ENCODE data around the gene WDR77. TPM values are rescaled to one million over a fixed set of nuclear protein-coding genes. Genes with fewer than 3 reads are reported as not detected.

The WDR77 gene
- total RNA-seq, 1 donor from 2014 or later: 54.6 TPM

DNA sequence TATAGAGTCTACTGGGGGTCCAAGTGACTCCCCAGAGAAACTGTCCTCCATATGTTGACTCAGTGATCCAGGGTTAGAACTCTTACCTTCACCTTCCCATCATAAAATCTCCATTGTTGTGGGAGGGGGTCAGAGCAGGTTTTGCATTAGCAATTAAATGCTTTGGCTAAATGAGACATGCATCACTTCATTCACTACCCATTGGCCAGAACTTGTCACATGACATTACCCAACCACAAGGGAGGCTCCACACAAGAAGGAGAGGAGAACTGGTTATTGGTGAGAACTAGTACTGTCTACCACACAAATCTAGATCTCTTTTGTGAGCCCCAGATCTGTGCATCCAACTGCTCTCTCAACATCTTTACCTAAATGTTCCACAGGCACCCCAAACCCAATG is 20.5 kb upstream of the WDR77 start:
- DNase-seq (ENCODE audit: low spot score): no peak

- no peak for DNase-seq (ENCODE audit: low spot score)
Observed at GRCh38 chr1:111468717-111469100, 19.7 kb upstream of the WDR77 start.

- no peak for DNase-seq (ENCODE audit: low spot score)
Observed at GRCh38 chr1:111467865-111468716, 19.0 kb upstream of the WDR77 start.

- DNase-seq (ENCODE audit: low spot score): no peak
Observed at GRCh38 chr1:111466480-111466879, 17.4 kb upstream of the WDR77 start.

GRCh38 chr1:111465754-111466153 is 16.7 kb upstream of the WDR77 start:
- DNase-seq (ENCODE audit: low spot score): no peak

GRCh38 chr1:111463029-111463683 is 14.1 kb upstream of the WDR77 start:
- no peak for DNase-seq (ENCODE audit: low spot score)

- DNase-seq (ENCODE audit: low spot score): no peak
Observed at GRCh38 chr1:111462370-111463028, 13.4 kb upstream of the WDR77 start.

GRCh38 chr1:111461765-111462164 is 12.7 kb upstream of the WDR77 start:
- DNase-seq (ENCODE audit: low spot score): no peak

DNA sequence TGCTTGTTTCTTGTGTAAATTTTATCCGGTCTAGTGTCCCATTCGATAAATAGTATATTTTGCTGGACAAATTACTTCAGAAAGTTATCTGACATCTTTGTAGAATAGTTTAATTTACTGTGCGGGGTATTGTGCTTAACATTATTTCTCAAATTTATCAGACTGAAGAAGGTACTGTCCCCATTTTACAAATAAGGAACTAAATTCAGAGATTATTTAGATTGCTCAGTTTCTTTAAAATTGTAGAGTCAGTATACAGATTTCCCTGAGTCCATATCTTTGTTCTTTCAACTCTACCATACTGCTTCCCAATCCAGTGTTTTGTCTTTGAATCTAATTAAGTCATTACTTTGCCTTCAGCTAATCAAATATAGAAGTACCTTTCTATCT is 6.6 kb upstream of the WDR77 start:
- DNase-seq (ENCODE audit: low spot score): no peak

DNA sequence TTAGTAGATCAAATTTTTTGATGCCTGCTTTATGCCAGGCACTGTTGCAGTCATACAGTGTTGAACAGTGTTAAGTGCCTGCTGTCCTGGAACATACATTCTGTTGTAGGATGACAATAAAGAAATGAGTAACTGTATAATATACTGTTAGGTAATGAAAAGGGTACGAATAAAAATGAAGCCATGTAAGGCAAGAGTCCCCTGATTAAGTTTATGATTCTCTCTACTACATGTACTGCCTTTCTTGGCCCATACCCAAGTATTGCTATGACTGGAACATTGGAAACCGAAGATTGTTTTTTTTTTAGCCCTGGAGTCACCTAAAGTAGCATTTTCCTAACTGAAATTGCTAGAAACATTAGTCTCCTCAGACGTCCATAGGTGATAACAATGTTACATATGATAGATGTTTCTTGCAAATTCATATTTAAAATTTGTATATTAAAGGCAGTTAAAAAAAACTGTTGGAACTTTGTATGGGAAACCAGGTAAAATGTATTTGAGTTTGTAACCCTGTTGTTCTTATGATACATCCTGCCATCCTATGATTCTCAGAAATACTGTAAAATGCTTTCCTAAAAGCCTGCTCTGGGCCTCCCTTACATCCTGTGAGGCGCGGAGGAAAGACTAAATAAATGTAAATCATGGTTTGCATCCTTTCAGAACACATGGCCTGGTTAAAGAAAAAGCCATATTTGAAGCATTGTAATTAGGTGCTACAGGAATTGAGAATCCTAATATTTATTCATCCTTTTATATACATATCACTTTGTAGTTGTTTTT is 6.0 kb upstream of the WDR77 start:
- no peak for DNase-seq (ENCODE audit: low spot score)

DNA sequence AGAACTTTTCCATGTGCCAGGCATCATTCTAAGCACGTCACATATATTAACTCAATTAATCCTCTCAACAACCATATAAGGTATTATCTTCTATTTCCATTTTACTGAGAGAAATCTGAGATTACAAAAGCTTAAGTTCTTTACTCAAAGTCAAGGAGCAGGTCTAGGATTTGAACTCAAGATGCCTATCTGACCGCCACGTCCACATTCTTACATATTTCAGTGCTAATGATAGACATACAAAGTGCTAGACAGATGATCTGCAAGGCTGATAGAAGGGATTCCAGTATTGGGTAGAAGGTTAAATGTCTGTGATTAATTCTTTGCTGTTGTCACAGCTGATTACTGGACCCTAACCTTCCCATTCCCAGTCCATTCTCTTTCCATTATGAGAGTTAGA is 4.7 kb upstream of the WDR77 start:
- no peak for DNase-seq (ENCODE audit: low spot score)

DNA sequence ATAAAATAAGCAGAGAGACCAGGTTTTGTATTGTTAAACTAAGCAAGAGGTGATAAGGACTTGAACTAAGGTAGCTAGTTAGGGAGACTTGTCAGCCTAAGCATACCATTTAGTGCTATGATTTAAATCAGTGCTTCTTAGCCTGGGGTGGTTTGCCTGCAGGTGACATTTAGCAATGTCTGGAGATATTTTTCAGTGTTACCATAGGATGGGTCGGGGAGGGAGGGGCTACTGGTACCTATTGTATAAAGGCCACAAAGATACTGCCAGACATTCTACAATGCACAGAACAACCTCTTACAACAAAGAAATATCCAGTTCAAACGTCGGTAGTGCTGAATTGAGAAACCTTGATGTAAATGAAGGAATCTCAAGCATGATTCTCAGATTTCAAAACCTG is 3.5 kb upstream of the WDR77 start:
- no peak for DNase-seq (ENCODE audit: low spot score)

DNA sequence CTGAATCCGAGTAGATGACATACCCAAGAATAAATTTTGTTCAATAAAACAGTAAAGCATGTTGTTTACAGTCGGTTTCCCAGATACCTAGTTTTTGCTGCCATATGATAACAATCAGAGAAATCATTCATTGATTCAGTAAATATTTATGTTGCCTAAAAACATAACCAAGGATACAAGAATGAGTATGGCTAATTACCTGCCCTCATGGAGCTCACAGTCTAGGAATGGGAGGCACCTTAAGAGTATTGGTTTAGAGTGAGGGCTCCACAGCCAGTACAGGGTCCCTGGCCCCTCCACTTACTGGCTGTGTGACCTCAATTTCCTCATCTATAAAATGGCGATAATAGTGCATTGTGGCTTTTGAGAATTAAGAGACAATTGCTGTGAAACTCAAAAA is 1.1 kb upstream of the WDR77 start:
- DNase-seq (ENCODE audit: low spot score): no peak

- DNase-seq (ENCODE audit: low spot score): no peak
Observed at GRCh38 chr1:111449703-111450017, 604 bp upstream of the WDR77 start.

- no peak for DNase-seq (ENCODE audit: low spot score)
Observed at GRCh38 chr1:111448482-111448917, 556 bp downstream of the WDR77 start.

GRCh38 chr1:111446967-111447892 is 1.8 kb downstream of the WDR77 start:
- no peak for DNase-seq (ENCODE audit: low spot score)

- DNase-seq (ENCODE audit: low spot score): no peak
Observed at GRCh38 chr1:111446546-111446945, 2.5 kb downstream of the WDR77 start.

- no peak for DNase-seq (ENCODE audit: low spot score)
Observed at GRCh38 chr1:111444031-111444430, 5.0 kb downstream of the WDR77 start.

GRCh38 chr1:111442457-111442856 is 6.6 kb downstream of the WDR77 start:
- no peak for DNase-seq (ENCODE audit: low spot score)

DNA sequence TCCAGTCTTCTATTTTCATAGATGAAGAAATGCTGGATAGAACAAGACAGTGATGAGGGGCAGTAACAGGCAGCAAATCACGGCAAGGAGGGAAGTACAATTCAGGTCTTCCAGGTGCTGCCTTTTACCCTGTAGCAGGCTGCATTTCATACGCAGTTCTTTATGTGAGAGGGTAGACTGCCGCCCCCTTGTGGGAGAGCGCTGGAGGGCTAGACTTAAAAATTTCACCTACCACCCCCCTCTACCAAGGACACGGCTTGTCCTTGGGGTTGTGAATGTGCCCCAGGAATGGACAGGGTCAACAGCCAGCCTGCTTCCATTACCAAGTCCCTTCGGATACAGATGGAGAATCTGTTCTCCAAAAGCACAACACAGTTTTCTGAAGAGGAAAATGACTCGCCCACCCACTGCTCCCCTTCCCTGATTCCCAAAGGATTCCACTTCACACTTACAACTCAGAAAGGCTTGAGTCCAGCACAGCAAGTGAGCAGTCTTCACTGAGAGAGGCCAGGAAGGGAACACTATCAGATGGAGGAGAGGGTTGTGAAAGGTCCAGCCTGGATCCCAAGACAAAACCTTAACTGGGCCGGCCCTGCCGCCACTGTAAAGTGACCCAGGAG is 7.4 kb downstream of the WDR77 start:
- DNase-seq (ENCODE audit: low spot score): no peak
